ENCODE results near the gene BCAS3.

BCAS3 gene

DNA sequence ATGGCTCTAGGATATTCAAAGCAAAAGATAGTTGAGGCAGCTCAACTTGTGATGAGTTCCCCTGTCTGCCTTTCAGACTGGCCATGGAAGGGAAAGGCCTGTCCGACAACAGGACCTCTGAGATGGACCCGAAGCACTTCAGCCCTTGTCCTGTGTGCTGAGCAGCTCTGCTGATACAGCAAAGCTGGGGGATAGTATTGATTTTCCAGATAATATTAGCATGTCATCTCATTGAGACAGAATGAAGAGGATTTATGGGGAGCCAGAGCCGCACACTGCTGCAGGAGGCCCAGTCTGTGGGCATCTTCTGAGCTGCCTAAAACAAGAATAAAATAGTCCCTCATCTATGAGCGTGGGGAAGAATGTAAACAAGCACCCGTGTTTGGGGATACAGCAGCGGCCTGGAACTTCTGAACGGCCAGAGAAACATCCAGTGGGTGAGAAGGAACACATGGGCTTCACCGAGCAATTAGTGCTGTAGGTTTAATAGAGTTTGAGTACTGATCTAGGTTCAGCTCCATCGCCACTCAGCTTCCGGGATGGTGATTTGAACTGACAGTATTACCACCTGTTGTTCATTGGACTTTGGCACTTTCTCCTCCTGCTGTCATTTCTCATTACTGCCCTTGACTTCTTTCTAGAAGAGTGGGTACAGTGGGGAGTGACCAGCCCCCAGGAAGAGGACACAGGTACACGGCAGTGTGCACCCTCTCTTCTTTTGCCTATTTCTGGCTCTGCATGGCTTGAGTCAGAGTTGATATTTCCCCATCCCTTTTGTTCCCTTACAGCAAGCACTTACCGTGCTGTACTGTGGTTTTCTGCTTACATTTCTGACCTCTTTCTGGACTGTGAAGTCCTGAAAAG lies 625.5 kb downstream of the BCAS3 start:
- TF ChIP-seq, protein P1, sequence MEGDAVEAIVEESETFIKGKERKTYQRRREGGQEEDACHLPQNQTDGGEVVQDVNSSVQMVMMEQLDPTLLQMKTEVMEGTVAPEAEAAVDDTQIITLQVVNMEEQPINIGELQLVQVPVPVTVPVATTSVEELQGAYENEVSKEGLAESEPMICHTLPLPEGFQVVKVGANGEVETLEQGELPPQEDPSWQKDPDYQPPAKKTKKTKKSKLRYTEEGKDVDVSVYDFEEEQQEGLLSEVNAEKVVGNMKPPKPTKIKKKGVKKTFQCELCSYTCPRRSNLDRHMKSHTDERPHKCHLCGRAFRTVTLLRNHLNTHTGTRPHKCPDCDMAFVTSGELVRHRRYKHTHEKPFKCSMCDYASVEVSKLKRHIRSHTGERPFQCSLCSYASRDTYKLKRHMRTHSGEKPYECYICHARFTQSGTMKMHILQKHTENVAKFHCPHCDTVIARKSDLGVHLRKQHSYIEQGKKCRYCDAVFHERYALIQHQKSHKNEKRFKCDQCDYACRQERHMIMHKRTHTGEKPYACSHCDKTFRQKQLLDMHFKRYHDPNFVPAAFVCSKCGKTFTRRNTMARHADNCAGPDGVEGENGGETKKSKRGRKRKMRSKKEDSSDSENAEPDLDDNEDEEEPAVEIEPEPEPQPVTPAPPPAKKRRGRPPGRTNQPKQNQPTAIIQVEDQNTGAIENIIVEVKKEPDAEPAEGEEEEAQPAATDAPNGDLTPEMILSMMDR (IDR thresholded peaks at IDR 0.05; ENCODE audit: insufficient read depth, low read depth, low read length, missing control alignments) = no peak
- no peak for DNase-seq (ENCODE audit: low read depth)
- H3K4me3 ChIP-seq (ENCODE audit: low read length) = no peak overlapping the region

DNA sequence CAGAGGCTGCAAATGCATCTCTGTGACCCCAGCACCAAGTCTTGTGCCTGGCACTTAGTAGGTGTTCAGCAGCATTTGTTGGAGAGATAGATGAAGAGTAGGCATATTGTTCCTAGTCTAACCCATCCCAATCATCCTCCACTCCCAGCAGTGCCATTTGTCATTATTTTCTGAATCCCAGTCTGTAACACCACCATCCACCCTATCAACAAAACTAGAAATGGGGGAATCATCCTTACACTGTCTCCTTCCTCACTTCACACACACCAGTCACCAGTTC lies 626.1 kb downstream of the BCAS3 start:
- TF ChIP-seq, protein P1 (IDR thresholded peaks at IDR 0.05; ENCODE audit: insufficient read depth, low read depth, low read length, missing control alignments) = no peak
- H3K4me3 ChIP-seq (ENCODE audit: low read length) = no peak overlapping the region
- DNase-seq (ENCODE audit: low read depth) = no peak

DNA sequence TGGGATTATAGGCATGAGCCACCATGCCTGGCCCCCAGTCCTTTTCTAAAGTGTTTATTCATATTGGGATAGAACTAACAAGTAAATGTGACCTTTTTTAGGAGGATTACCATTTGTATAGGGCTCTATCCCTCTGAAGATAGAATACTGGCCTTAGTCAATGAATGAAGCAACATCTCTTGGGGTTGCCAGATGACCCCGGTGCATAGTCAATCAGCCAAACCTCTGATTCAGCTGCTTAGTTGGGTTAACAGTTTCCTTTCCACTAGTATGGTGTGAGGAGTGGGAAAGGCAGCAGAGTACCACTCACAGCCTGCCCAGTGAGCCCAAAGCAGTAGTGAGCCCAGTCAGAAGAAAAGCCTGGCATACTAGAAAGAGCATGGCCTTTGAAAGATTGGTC lies 627.4 kb downstream of the BCAS3 start:
- TF ChIP-seq, protein P1 (IDR thresholded peaks at IDR 0.05; ENCODE audit: insufficient read depth, low read depth, low read length, missing control alignments) = no peak
- DNase-seq (ENCODE audit: low read depth) = no peak
- H3K4me3 ChIP-seq (ENCODE audit: low read length) = no peak overlapping the region

DNA sequence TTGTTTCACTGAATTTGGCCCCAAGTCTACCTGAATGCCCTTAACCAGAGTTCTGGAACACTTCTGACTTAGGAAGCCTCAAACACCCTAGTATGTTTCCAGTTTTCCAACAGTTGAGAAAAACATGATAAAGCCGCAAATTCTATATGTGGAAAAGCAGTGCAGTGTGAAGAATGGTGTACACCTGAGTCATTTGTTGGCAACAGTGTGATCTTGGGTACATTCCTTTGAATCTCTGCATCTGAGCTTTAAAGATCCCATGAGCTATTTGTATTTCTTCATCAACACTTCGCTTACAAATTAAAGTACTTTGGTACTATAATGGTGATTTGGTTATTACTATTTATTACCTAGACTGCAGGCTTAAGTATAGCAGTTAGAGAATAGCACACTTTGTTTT lies 628.4 kb downstream of the BCAS3 start:
- TF ChIP-seq, protein P1 (IDR thresholded peaks at IDR 0.05; ENCODE audit: insufficient read depth, low read depth, low read length, missing control alignments) = no peak
- no peak for DNase-seq (ENCODE audit: low read depth)
- no peak overlapping the region for H3K4me3 ChIP-seq (ENCODE audit: low read length)

DNA sequence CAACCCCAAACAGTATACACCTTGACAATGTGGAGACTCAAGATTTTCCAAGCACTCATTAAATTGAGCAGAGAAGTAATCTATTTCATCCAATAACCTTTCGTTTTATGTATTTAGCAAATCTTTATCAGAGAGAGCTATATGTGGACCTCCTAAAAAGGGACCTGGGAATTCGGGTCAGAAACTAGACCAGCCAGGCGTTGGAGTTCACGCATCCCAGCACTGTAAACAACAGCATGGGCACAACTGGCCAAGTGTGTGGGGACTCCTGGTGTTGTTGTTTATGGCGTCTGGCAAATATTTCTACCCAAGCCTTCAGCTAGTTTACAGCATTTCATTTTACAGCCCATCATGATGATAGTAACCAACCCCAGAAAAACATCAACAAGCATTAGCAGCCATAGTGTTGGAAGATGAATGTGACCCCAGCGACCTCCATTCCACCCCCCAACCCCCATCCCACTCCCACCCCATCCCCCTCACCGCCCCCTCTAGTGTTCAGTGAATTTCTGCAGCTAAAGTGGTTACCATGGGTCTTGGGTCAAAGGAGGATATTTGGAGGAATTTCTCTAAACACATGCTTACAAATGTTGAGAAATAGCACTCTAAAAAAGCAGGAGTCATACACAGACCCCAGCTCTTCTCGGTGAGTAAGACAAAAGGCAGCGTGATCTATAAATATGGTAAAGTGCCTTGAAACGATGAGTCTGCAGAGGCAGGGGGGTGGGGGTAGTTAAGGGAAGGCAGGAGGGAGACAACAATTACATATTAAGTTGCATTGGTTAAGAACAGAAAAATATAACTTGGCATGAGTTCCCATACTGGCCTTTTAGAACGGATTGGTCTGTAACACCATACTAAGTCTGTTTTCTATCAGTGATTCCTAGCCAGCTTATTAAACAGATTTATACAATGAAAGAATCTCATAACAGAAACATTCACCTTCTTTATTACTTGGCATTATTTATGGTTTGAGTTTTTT lies 630.5 kb downstream of the BCAS3 start:
- TF ChIP-seq, protein P1 (IDR thresholded peaks at IDR 0.05; ENCODE audit: insufficient read depth, low read depth, low read length, missing control alignments) = no peak
- DNase-seq (ENCODE audit: low read depth) = no peak
- H3K4me3 ChIP-seq (ENCODE audit: low read length) = no peak overlapping the region

DNA sequence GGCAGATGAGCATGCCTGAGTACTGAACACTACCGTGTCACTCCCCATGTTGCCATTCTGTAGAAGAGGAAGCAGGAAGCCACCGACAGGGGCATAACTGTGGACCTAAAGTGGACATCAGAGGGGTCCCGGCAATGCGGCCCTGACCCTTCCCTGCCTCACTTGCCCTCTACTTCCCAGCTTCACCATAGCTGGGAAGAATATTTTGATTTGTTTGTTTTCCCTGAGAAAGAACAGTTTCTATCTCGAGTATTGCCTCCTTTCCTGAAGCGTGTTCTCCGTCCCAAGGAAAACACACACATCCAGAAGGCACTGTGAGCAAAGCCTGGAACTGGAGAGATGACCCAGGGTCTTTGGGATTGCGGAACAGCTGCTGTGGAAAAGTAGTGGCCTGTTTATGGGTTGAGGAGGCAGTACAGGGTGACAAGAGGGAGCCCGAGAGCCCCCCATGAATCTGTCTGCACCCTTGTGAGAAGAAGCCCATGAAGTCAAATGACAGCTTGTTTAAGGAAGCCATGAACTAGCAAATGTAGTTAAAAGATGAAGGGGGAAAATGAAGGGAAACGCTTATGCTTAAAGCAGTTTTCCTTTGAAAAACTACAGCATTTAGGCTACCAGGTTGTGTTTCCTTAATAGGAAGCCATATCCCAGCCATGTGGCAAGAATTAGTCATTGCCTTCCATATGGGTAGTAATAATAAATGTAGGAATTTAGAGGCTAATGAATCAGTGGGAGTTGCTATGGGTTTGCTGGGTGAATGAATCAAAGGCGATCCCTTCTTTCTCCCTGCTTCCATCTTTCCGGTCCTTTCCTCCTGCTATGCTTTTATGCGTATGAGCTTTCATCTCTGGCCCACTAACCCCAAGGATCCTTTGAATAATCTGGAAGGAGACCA lies 632.0 kb downstream of the BCAS3 start:
- DNase-seq (ENCODE audit: low read depth) = peak; percentile 72
- no peak overlapping the region for H3K4me3 ChIP-seq (ENCODE audit: low read length)
- TF ChIP-seq, protein P1 (IDR thresholded peaks at IDR 0.05; ENCODE audit: insufficient read depth, low read depth, low read length, missing control alignments) = no peak
